Measurements from ENCODE around the gene ABL1.

GRCh38 chr9:130864541-130864940 is 29.5 kb downstream of the ABL1 start:
- TF ChIP-seq ZNF335 (CRISPR knock-in tag; IDR thresholded peaks at IDR 0.05) = no peak
- no peak for TF ChIP-seq PTBP1 (IDR thresholded peaks at IDR 0.05; ENCODE audit: low read depth, low read length, poor library complexity, severe bottlenecking)
- no peak for TF ChIP-seq ZSCAN5A (CRISPR knock-in tag; IDR thresholded peaks at IDR 0.05; ENCODE audit: borderline replicate concordance)
- no peak for TF ChIP-seq ZFP41 (CRISPR knock-in tag; IDR thresholded peaks at IDR 0.05; ENCODE audit: borderline replicate concordance)
- TF ChIP-seq ZNF543 (CRISPR knock-in tag; IDR thresholded peaks at IDR 0.05) = no peak
- no peak for TF ChIP-seq CTCF (CRISPR knock-in tag; IDR thresholded peaks at IDR 0.05)
- TF ChIP-seq MAFK (conservative IDR thresholded peaks at IDR 0.05 in 1 of 2, IDR thresholded peaks at IDR 0.05 in 1 of 2; ENCODE audit: low read length in 2 of 2) = no peak
- no peak for TF ChIP-seq FOXM1 (CRISPR knock-in tag; IDR thresholded peaks at IDR 0.05)
- no peak for TF ChIP-seq POLR2A (IDR thresholded peaks at IDR 0.05; ENCODE audit: insufficient read depth in 1 of 2, low read depth in 2 of 2, low read length in 2 of 2)
- no peak for TF ChIP-seq RAD21 (CRISPR knock-in tag; IDR thresholded peaks at IDR 0.05)
- TF ChIP-seq ZNF598 (CRISPR knock-in tag; IDR thresholded peaks at IDR 0.05; ENCODE audit: borderline replicate concordance) = no peak
- no peak for TF ChIP-seq CHD4 (IDR thresholded peaks at IDR 0.05; ENCODE audit: borderline replicate concordance, low read length)
- TF ChIP-seq CREB1 (IDR thresholded peaks at IDR 0.05) = no peak
- no peak for TF ChIP-seq CREB1 (CRISPR knock-in tag; IDR thresholded peaks at IDR 0.05)
- no peak for TF ChIP-seq MYC (CRISPR knock-in tag; IDR thresholded peaks at IDR 0.05; ENCODE audit: borderline replicate concordance)

Data from HepG2 (cell line).